ENCODE results near the gene IFNA16.

DNA sequence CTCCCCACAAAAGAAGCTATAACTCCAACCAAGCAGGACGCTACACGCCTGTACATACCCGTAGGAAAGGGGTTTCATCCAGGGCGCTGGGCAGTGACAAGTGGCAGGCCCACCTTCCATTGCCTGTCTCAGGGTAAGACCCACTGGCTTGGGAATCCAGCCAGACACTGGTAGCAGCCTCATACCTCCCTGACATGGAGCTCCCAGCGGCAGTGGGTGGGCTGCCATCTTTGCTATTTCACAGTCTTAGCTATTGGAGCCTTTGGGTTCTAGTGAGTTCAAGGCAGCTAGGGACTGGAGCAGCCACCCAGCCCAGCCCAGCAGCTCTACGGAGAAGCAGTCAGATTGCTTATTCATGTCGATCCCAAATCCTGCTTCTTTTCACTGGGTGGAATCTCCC lies 6.8 kb downstream of the IFNA16 start:
- TF ChIP-seq, protein P1, sequence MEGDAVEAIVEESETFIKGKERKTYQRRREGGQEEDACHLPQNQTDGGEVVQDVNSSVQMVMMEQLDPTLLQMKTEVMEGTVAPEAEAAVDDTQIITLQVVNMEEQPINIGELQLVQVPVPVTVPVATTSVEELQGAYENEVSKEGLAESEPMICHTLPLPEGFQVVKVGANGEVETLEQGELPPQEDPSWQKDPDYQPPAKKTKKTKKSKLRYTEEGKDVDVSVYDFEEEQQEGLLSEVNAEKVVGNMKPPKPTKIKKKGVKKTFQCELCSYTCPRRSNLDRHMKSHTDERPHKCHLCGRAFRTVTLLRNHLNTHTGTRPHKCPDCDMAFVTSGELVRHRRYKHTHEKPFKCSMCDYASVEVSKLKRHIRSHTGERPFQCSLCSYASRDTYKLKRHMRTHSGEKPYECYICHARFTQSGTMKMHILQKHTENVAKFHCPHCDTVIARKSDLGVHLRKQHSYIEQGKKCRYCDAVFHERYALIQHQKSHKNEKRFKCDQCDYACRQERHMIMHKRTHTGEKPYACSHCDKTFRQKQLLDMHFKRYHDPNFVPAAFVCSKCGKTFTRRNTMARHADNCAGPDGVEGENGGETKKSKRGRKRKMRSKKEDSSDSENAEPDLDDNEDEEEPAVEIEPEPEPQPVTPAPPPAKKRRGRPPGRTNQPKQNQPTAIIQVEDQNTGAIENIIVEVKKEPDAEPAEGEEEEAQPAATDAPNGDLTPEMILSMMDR (IDR thresholded peaks at IDR 0.05), result no peak
- no peak for TF ChIP-seq POLR2AphosphoS5 (IDR thresholded peaks at IDR 0.05; ENCODE audit: low read depth, low read length)
- TF ChIP-seq, protein P2, sequence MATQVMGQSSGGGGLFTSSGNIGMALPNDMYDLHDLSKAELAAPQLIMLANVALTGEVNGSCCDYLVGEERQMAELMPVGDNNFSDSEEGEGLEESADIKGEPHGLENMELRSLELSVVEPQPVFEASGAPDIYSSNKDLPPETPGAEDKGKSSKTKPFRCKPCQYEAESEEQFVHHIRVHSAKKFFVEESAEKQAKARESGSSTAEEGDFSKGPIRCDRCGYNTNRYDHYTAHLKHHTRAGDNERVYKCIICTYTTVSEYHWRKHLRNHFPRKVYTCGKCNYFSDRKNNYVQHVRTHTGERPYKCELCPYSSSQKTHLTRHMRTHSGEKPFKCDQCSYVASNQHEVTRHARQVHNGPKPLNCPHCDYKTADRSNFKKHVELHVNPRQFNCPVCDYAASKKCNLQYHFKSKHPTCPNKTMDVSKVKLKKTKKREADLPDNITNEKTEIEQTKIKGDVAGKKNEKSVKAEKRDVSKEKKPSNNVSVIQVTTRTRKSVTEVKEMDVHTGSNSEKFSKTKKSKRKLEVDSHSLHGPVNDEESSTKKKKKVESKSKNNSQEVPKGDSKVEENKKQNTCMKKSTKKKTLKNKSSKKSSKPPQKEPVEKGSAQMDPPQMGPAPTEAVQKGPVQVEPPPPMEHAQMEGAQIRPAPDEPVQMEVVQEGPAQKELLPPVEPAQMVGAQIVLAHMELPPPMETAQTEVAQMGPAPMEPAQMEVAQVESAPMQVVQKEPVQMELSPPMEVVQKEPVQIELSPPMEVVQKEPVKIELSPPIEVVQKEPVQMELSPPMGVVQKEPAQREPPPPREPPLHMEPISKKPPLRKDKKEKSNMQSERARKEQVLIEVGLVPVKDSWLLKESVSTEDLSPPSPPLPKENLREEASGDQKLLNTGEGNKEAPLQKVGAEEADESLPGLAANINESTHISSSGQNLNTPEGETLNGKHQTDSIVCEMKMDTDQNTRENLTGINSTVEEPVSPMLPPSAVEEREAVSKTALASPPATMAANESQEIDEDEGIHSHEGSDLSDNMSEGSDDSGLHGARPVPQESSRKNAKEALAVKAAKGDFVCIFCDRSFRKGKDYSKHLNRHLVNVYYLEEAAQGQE (IDR thresholded peaks at IDR 0.05; ENCODE audit: insufficient read depth in 1 of 2, low read depth in 2 of 2, low read length in 1 of 2), result no peak
- no peak for TF ChIP-seq SIN3A (IDR thresholded peaks at IDR 0.05; ENCODE audit: borderline replicate concordance, insufficient read depth, low read depth, low read length)
- TF ChIP-seq TCF7L2 (IDR thresholded peaks at IDR 0.05; ENCODE audit: low read depth, low read length), result no peak

Data from Panc1 (cell line).